ENCODE results near the gene ZKSCAN4. TPM values are rescaled to one million over a fixed set of nuclear protein-coding genes. Genes with fewer than 3 reads are reported as not detected.
A peak's percentile ranks its signal among the peaks of the same experiment; 100 is the strongest.

The ZKSCAN4 gene
- total RNA-seq, 4 donors from 2014 or later: 4.4 to 5.9 (median 5.2) TPM

DNA sequence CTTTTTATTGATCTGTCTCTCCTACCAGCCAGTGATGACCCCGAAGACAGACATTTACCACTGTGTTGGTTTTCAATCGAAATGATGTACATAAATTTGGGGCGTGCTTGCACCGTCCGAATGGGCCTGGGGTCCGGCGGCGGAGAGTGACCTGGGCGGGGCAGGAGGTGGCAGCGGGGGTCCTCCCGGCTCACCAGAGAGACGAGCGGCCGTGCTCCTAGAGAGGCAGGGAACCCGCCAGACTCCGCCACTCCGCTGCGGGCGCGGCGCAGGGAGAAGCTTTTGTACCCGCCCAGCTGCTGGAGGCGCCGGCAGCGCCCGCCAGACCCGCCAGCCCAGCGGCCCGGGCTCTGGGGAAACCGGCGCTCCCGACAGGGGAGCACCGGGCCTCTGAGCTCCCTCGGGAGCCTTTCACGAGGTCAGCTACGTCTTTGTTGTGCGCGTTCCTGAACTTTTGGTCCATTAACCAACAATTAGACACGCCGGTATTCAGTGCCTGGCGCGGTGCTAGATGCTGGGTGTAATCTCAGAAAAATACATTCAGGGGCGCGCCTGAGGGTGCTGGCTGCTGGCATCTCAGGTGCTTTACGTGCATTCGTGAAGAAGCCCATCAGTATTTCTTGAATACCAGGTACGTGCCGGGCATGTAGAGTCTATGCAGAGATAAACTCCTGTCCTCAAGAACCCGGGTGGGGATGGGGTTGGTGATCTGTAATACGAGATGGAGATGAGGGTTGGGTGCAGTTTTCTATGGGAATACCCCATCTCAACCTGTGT, 29.4 kb upstream of the ZKSCAN4 start, which contains the start of gene PGBD1:
Gene PGBD1 (plus strand): TSS at position 285 of the 777 bp plus-strand sequence. CDS start 2,242 bp downstream, outside the sequence.
- WGBS, 2 donors: 1 to 3% methylated on average over 26 to 34 of the region's 50 CpGs
- TF ChIP-seq, protein P1, sequence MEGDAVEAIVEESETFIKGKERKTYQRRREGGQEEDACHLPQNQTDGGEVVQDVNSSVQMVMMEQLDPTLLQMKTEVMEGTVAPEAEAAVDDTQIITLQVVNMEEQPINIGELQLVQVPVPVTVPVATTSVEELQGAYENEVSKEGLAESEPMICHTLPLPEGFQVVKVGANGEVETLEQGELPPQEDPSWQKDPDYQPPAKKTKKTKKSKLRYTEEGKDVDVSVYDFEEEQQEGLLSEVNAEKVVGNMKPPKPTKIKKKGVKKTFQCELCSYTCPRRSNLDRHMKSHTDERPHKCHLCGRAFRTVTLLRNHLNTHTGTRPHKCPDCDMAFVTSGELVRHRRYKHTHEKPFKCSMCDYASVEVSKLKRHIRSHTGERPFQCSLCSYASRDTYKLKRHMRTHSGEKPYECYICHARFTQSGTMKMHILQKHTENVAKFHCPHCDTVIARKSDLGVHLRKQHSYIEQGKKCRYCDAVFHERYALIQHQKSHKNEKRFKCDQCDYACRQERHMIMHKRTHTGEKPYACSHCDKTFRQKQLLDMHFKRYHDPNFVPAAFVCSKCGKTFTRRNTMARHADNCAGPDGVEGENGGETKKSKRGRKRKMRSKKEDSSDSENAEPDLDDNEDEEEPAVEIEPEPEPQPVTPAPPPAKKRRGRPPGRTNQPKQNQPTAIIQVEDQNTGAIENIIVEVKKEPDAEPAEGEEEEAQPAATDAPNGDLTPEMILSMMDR (IDR thresholded peaks at IDR 0.05): no peak
- TF ChIP-seq POLR2A (IDR thresholded peaks at IDR 0.05): peak in 1 of 2 donors; percentile 15
- Histone ChIP-seq H3K36me3 (peaks cover 6 to 11% of the 10 kb centered on the region in 2 donors), H3K9me3 (no peaks in the 10 kb centered on the region), H3K4me3 (replicated peaks in 1 of 3) (peak within 1 kb of the TSS; percentile 10 to 59 (median 48)), H3K27me3 (no peaks in the 10 kb centered on the region), H3K27ac (peak within 1 kb of the TSS in 1 of 3 donors; percentile 30), H3K4me1 (peaks cover 0 to 5% of the 10 kb centered on the region in 2 donors)
- peak; percentile 55 to 60 for DNase-seq
- intact Hi-C loops (cut with DNase I): no loop called here

DNA sequence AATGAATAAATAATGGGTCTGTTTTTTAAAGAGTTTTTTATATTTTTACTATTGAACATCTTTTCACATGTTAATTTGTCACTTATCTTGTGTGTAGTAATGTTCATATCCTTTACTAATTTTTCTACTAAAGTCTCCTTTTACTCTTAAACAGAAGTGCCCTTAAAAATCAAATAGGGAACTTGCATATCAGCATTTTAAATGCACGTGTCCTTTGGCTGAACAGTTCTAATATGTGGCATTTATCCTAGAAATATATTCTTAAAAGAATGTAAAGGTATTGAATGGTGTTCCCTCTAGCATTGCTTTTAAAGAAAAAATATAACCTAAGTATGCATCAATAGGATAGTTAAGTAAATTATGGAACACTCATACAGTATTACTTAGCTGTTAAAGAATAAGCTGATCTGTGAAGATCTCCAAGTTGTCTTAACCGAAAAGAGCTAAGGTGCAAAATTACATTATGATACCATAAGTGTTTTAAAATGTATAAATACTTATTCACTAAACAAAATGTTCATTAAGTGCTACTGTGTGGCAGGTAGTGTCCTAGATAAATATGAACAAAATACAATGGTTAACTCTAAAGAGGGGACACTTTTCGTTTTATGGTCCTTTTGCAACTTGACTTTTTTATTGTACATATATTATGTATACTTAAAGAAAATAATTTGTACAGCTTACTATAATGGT, 28.7 kb upstream of the ZKSCAN4 start:
- no peak for TF ChIP-seq POLR2A (IDR thresholded peaks at IDR 0.05)
- TF ChIP-seq, protein P1 (IDR thresholded peaks at IDR 0.05): no peak
- intact Hi-C loops (cut with DNase I): no loop called here
- 45 to 57% methylated on average over 3 of the region's 3 CpGs for WGBS, 2 donors

DNA sequence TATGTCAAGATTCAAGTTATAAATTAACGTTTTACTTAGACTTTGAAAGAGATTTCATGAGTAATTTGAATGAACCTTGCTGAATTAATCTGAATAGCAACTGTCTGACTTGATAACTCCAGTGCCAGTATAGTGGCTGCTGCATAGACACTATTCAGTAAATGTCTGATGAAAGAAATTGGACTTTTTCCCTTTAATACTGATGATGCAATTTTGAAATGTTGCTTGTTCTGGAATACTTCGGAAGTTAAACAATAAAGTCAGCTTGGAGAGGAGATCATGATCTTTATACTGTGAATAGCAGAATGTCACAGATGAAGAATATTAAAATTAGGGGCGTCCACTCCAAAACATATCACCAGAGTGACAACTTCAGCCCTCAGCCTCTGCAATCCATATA, 25.7 kb upstream of the ZKSCAN4 start:
- H3K27ac ChIP-seq: no peak overlapping the region
- DNase-seq: no peak
- H3K27me3 ChIP-seq: no peaks in the 10 kb centered on the region
- TF ChIP-seq, protein P1 (IDR thresholded peaks at IDR 0.05): no peak
- no peak for TF ChIP-seq POLR2A (IDR thresholded peaks at IDR 0.05)
- intact Hi-C loops (cut with DNase I): no loop called here
- H3K4me1 ChIP-seq: peaks cover 0 to 5% of the 10 kb centered on the region in 2 donors
- peaks cover 36 to 39% of the 10 kb centered on the region in 2 donors for H3K36me3 ChIP-seq
- H3K9me3 ChIP-seq: no peaks in the 10 kb centered on the region
- 87 to 90% methylated on average over 3 of the region's 3 CpGs for WGBS, 2 donors
- no peak overlapping the region for H3K4me3 ChIP-seq (replicated peaks in 1 of 3)

More for the DNA sequence above, 28.7 kb upstream of the ZKSCAN4 start:
- Histone ChIP-seq H3K27ac (no peak overlapping the region), H3K9me3 (no peaks in the 10 kb centered on the region), H3K36me3 (peaks cover 12 to 13% of the 10 kb centered on the region in 2 donors), H3K4me3 (replicated peaks in 1 of 3) (peak overlapping the region in 2 of 3 donors; percentile 48 to 59), H3K4me1 (peaks cover 0 to 5% of the 10 kb centered on the region in 2 donors), H3K27me3 (no peaks in the 10 kb centered on the region)
- DNase-seq: no peak

DNA sequence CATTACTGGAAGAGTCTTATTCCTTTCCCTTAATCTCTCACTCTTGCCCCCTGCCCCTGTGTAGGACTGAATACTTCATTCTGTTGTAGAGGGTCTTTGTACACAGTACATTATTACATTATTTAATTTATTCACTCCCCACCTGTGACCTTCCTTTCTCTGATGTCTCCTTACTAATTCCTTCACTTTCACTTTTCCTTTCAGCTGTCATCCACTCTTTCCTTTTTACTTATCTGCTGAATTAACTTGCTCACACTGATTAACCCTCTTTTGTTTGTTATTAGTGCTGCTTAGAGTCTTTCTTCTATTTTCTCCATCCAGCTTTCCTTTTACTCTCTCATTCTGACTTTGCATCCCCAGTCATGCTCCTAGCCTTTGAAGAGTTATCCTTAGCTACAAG, 22.8 kb upstream of the ZKSCAN4 start:
- Histone ChIP-seq H3K4me3 (replicated peaks in 1 of 3) (no peak overlapping the region), H3K27ac (no peak overlapping the region), H3K27me3 (no peaks in the 10 kb centered on the region), H3K9me3 (no peaks in the 10 kb centered on the region), H3K36me3 (peaks cover 44 to 49% of the 10 kb centered on the region in 2 donors), H3K4me1 (no peaks in the 10 kb centered on the region)
- DNase-seq: no peak
- TF ChIP-seq, protein P1 (IDR thresholded peaks at IDR 0.05): no peak
- TF ChIP-seq POLR2A (IDR thresholded peaks at IDR 0.05): no peak
- intact Hi-C loops (cut with DNase I): no loop called here

DNA sequence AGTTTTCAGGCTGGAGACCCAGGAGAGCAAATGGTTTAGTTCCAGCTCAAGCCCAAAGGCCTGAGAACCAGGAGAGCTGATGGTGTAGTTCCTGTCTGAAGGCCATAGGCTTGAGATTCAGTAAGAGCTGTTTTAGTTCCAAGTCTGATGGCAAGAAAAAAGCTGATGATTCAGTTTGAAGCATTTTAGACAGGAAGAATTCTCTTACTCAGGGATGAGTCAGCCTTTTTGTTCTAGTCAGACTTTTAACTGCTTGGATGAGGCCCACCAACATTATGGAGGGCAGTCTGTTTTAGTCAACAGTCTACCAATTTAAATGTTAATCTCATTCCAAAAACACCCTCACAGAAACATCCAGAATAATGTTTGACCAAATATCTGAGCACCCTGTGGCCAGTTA, 17.4 kb upstream of the ZKSCAN4 start:
- no peak overlapping the region for H3K4me3 ChIP-seq (replicated peaks in 1 of 3)
- H3K9me3 ChIP-seq: no peaks in the 10 kb centered on the region
- intact Hi-C loops (cut with DNase I): loop anchor here (10.0 kb wide), 1 partner anchor 85 kb away; no protein-coding TSS in a partner anchor
- no peak overlapping the region for H3K27ac ChIP-seq
- H3K36me3 ChIP-seq: peaks cover 24 to 27% of the 10 kb centered on the region in 2 donors
- H3K27me3 ChIP-seq: no peaks in the 10 kb centered on the region
- H3K4me1 ChIP-seq: peaks cover 8 to 11% of the 10 kb centered on the region in 2 donors
- TF ChIP-seq, protein P1 (IDR thresholded peaks at IDR 0.05): no peak
- TF ChIP-seq POLR2A (IDR thresholded peaks at IDR 0.05): no peak
- DNase-seq: no peak

All from thyroid gland (tissue), 4 donors.